Omental fat pad (tissue), 4 donors: ENCODE data around the gene THUMPD2. TPM values are rescaled to one million over a fixed set of nuclear protein-coding genes. Genes with fewer than 3 reads are reported as not detected.

Experiments
- ATAC-seq: fragments of 150-250 bp; one replicate; pipeline ENCODE4 v1.9.1; 2016; ENCODE audit warnings: mild to moderate bottlenecking, moderate library complexity; ENCODE audit not compliant: low FRiP score
- DNase-seq: peaks from one replicate; pipeline ENCODE4 v3.0.0-alpha.2; 2019; ENCODE audit warnings: low spot score
- total RNA-seq, 4 donors: library from RNA; depleted of rRNA; stranded (reverse); fragments of >200 nt; gene quantifications; one replicate each; pipeline ENCODE4 v1.1.0, GENCODE V29; 2016
- TF ChIP-seq, protein P1 (sequence below), 3 donors: fragments of 450-650 bp; IDR thresholded peaks; one replicate each; pipeline ENCODE4 v1.5.1; 2016 to 2017; ENCODE audit warnings: antibody characterized with exemption in 3 of 3, mild to moderate bottlenecking in 3 of 3, moderate library complexity in 2 of 3

Gene THUMPD2
- total RNA-seq, 4 donors from 2014 or later = 8.1 to 15.4 (median 8.8) TPM

DNA sequence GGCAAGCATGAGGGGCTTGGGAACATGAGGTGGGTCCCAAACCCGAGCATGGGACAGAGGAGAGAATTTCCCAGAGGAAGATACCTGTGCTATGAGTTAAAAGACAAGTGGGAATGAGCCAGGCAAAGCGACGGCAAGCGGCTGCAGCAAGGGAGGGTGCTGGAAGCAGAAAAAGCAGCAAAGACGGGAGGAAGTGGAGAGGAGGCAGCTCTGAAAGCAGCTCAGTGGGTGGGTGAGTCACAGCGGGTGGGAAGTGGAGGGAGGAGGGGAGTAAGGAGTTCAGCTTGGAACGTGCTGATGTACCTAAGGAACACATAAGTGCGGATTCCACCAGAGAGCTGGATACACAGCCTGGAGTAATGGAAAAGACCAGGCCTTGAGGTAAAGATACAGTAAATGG is 41.4 kb downstream of the THUMPD2 start:
- TF ChIP-seq, protein P1, sequence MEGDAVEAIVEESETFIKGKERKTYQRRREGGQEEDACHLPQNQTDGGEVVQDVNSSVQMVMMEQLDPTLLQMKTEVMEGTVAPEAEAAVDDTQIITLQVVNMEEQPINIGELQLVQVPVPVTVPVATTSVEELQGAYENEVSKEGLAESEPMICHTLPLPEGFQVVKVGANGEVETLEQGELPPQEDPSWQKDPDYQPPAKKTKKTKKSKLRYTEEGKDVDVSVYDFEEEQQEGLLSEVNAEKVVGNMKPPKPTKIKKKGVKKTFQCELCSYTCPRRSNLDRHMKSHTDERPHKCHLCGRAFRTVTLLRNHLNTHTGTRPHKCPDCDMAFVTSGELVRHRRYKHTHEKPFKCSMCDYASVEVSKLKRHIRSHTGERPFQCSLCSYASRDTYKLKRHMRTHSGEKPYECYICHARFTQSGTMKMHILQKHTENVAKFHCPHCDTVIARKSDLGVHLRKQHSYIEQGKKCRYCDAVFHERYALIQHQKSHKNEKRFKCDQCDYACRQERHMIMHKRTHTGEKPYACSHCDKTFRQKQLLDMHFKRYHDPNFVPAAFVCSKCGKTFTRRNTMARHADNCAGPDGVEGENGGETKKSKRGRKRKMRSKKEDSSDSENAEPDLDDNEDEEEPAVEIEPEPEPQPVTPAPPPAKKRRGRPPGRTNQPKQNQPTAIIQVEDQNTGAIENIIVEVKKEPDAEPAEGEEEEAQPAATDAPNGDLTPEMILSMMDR (IDR thresholded peaks at IDR 0.05) = no peak
- DNase-seq (no peak), ATAC-seq (peak; percentile 73)

DNA sequence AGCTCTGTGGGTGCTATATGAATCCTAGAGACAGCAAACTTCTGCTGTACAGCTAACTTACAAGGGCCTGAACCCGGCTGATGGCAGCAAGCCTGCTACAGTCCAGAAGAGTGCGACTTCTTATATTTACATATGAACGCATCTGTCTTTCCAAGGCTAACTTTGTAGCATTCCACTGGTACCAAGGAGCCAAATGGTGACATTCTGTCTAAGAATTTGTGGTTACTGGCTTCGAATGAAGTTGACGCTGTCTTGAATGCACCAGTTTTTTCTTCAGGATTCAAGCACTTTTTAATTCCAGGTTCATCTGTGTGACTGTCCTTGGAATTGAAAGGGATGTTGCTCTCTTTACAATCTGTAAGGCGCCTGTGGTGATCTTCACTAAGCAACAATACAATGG is 42.4 kb downstream of the THUMPD2 start:
- TF ChIP-seq, protein P1 (IDR thresholded peaks at IDR 0.05) = no peak
- ATAC-seq (no peak), DNase-seq (no peak)

DNA sequence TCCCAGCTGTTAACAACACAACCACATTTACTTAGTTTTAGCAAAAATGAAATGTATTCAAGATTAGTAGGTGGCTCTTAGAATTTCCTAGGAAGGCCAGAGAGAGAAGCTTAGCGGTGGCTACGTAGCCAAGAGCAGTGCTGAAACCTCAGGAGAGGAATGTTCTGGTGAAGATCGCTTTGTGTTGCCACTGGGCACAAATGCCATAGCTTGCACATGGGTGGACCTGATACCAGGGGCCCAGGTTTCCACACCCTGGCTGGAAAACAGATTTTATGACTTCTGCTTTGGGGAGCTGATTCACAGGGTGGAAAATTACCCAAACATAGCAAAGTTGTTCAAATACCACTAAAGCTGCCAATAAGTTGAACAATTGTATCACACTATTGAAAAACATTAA is 43.4 kb downstream of the THUMPD2 start:
- no peak for DNase-seq
- no peak for ATAC-seq
- TF ChIP-seq, protein P1 (IDR thresholded peaks at IDR 0.05) = no peak

DNA sequence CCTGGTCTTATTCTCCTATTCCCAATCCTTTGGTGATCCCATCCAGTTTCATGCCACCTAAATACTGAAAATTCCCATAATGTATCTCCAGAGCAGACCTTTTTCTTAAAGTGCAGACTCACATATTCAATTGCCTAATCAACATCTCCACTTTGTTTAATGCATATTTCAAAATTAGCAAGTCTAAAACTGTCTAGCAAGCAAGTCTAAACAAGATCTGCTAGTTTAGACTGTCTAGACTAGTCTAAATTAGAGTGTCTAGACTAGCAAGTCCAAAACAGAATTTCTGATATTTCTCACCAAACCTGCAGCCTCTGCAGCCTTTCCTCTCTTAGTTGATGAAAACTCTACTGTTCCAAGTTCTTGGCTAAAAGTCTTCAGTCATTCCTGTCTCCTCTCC is 44.6 kb downstream of the THUMPD2 start:
- no peak for DNase-seq
- TF ChIP-seq, protein P1 (IDR thresholded peaks at IDR 0.05) = no peak
- no peak for ATAC-seq

DNA sequence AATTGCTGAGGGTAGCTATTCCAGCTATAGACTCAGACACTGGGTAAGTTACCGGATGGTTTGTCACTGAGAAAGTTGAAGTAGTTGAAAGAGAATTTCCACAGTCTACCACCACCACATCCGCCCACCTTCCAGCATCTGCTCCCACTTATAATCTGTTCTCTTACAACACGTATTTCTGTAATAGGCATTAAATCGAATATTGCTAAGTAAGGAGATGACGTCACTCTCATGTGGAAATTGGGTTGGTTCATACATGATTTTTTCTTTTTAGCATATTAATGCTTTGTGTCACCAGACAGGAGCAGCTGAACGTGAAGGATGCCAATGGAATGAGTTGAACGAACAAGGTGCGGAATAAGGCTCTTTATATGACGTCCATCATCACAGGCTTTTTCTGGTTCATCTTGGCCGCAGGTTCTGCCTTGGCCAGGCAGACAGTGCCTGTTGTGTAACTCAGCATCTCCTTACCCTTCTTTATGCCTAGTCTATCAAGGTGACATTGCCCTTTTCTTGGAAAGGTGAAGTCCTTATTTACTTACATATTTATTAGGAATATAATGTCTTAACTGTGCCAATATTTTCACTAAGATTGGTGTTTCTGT is 45.9 kb downstream of the THUMPD2 start:
- ATAC-seq = no peak
- TF ChIP-seq, protein P1 (IDR thresholded peaks at IDR 0.05) = no peak

DNA sequence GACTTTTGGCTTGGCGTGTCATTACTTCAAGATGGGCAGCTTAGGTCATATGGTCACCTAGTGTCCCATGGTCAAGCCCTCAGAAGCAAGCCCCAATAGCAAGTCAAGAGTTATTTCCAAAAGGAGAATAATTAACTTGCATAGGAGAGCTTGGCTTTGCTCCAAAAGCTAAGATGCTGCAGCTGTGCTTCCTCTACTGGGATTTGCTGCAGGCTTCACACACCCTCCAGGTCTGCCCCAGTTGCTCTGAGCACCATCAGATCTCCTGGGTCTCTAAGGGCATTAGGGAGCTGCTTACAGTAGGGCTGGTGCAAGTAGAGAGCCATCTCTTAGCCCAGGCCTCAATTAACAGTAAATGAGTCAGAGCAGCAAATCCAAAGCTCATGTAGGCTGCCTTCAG is 46.6 kb downstream of the THUMPD2 start:
- TF ChIP-seq, protein P1 (IDR thresholded peaks at IDR 0.05) = no peak
- DNase-seq = no peak
- no peak for ATAC-seq

More for the DNA sequence above, 45.9 kb downstream of the THUMPD2 start:
- DNase-seq = no peak

DNA sequence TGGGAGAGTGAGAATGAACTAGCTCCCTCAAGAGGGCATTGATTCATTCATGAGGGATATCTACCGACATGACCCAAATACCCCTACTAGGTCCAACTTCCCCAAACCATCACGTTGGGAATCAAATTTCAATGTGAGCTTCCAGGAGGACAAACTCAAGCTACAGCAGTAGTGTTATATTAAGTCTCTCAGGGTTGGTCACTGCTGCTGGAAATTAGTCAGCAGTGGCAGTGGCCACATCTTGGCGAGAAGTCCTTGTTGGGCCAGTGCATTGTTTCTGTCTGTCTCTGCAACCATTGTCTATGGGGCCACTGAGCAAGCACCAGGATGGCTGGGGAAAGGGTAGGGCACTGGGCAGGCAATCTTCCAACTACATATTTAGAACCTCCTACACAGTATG is 47.5 kb downstream of the THUMPD2 start:
- DNase-seq (no peak), ATAC-seq (no peak)
- TF ChIP-seq, protein P1 (IDR thresholded peaks at IDR 0.05) = no peak
